ENCODE data around the gene WDR7.

The WDR7 gene

GRCh38 chr18:56722518-56722917 is 71.4 kb downstream of the WDR7 start:
- DNase-seq (ENCODE audit: low read depth, low spot score): no peak

- no peak for DNase-seq (ENCODE audit: low read depth, low spot score)
Measured at GRCh38 chr18:56723068-56723467, 71.9 kb downstream of the WDR7 start.

- no peak for DNase-seq (ENCODE audit: low read depth, low spot score)
Measured at GRCh38 chr18:56723706-56724105, 72.5 kb downstream of the WDR7 start.

GRCh38 chr18:56726906-56727305 is 75.7 kb downstream of the WDR7 start:
- DNase-seq (ENCODE audit: low read depth, low spot score): no peak

GRCh38 chr18:56727399-56727798 is 76.2 kb downstream of the WDR7 start:
- no peak for DNase-seq (ENCODE audit: low read depth, low spot score)

- no peak for DNase-seq (ENCODE audit: low read depth, low spot score)
Measured at GRCh38 chr18:56728741-56729140, 77.6 kb downstream of the WDR7 start.

GRCh38 chr18:56738184-56738583 is 87.0 kb downstream of the WDR7 start:
- DNase-seq (ENCODE audit: low read depth, low spot score): no peak

GRCh38 chr18:56739731-56740130 is 88.6 kb downstream of the WDR7 start:
- no peak for DNase-seq (ENCODE audit: low read depth, low spot score)

GRCh38 chr18:56740645-56741044 is 89.5 kb downstream of the WDR7 start:
- no peak for DNase-seq (ENCODE audit: low read depth, low spot score)

- DNase-seq (ENCODE audit: low read depth, low spot score): no peak
Measured at GRCh38 chr18:56741685-56742084, 90.5 kb downstream of the WDR7 start.

- DNase-seq (ENCODE audit: low read depth, low spot score): no peak
Measured at GRCh38 chr18:56743115-56743514, 92.0 kb downstream of the WDR7 start.

- DNase-seq (ENCODE audit: low read depth, low spot score): no peak
Measured at GRCh38 chr18:56747032-56747658, 96.0 kb downstream of the WDR7 start.

GRCh38 chr18:56747857-56748256 is 96.7 kb downstream of the WDR7 start:
- no peak for DNase-seq (ENCODE audit: low read depth, low spot score)

- no peak for DNase-seq (ENCODE audit: low read depth, low spot score)
Measured at GRCh38 chr18:56748698-56749268, 97.6 kb downstream of the WDR7 start.

GRCh38 chr18:56756966-56757365 is 105.8 kb downstream of the WDR7 start:
- DNase-seq (ENCODE audit: low read depth, low spot score): no peak

- DNase-seq (ENCODE audit: low read depth, low spot score): no peak
Measured at GRCh38 chr18:56770097-56770496, 118.9 kb downstream of the WDR7 start.

- no peak for DNase-seq (ENCODE audit: low read depth, low spot score)
Measured at GRCh38 chr18:56770873-56771272, 119.7 kb downstream of the WDR7 start.

GRCh38 chr18:56775701-56776100 is 124.5 kb downstream of the WDR7 start:
- no peak for DNase-seq (ENCODE audit: low read depth, low spot score)

- no peak for DNase-seq (ENCODE audit: low read depth, low spot score)
Measured at GRCh38 chr18:56787390-56787789, 136.2 kb downstream of the WDR7 start.

- DNase-seq (ENCODE audit: low read depth, low spot score): peak; percentile 35
Measured at GRCh38 chr18:56789004-56789888, 138.1 kb downstream of the WDR7 start.

GRCh38 chr18:56789889-56790180 is 138.7 kb downstream of the WDR7 start:
- no peak for DNase-seq (ENCODE audit: low read depth, low spot score)

- no peak for DNase-seq (ENCODE audit: low read depth, low spot score)
Measured at GRCh38 chr18:56795381-56795780, 144.2 kb downstream of the WDR7 start.

GRCh38 chr18:56799756-56800155 is 148.6 kb downstream of the WDR7 start:
- no peak for DNase-seq (ENCODE audit: low read depth, low spot score)

Data from iPS DF 19.7 (cell line).